Measurements from ENCODE around the gene POLR1E. TPM values are rescaled to one million over a fixed set of nuclear protein-coding genes. Genes with fewer than 3 reads are reported as not detected.
A peak's percentile ranks its signal among the peaks of the same experiment; 100 is the strongest.

POLR1E gene, protein sequence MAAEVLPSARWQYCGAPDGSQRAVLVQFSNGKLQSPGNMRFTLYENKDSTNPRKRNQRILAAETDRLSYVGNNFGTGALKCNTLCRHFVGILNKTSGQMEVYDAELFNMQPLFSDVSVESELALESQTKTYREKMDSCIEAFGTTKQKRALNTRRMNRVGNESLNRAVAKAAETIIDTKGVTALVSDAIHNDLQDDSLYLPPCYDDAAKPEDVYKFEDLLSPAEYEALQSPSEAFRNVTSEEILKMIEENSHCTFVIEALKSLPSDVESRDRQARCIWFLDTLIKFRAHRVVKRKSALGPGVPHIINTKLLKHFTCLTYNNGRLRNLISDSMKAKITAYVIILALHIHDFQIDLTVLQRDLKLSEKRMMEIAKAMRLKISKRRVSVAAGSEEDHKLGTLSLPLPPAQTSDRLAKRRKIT
- 23.1 and 27.0 TPM in 2 replicates for total RNA-seq

DNA sequence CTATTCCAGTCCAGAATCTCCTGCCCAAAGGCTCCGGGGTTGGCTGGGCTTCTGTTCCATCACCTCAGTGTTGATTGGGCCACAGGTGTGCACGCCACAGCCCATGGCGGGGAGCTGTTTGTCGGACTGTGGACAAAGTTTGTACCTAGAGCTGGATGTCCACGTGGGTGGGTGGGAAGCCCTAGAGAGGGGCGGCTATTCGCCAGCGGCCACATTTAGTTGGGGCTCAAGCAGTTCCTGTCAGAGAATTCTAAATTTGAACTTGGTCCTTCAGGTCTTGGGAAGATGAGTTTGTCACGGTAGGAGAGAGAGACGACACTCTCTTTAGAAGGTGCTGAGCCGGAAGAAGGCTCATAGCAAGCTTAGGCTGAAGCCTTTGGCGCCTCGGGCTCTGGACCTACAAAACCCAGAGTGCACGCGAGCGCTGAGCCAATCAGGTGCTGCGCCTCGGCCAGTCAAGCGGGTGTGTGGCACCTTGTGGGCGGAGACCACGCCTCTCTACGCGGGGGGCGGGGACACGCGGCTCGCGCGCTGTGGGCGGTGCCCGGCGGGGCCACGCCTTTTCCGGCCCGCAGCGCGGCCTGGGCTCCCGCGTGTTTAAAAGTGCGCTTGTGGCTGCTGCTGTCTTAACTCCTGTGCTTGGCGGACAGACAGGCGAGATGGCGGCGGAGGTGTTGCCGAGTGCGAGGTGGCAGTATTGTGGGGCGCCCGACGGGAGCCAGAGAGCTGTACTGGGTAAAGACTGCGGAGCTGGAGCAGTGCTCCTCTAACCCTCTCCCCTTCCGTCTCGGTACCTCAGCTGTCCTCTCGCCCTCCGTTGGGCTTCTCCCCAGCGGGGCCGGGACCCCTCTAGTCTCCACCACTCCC, at the start of gene POLR1E:
Gene POLR1E, plus strand, starts transcription at position 560 of the 867 bp plus-strand sequence. Its CDS starts 100 bp downstream, at position 660.
- DNase-seq (ENCODE audit: low read depth) = peak; percentile 88

DNA sequence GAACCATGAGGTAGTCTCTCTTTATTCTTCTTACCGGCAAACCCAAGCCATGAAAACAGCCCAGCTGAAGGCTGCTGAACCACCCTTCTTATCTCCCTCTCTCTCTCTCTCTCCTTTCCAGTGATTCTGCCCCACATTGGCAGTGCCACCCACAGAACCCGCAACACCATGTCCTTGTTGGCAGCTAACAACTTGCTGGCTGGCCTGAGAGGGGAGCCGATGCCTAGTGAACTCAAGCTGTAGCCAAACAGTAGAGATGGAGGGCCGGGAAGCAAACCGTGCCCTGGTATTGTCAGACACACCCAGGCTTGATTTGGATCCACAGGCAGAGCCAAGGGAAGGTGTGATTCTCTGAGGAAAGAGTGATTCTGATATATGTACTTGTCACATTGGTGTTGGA, 49.2 kb upstream of the POLR1E start:
- no peak for DNase-seq (ENCODE audit: low read depth)

DNA sequence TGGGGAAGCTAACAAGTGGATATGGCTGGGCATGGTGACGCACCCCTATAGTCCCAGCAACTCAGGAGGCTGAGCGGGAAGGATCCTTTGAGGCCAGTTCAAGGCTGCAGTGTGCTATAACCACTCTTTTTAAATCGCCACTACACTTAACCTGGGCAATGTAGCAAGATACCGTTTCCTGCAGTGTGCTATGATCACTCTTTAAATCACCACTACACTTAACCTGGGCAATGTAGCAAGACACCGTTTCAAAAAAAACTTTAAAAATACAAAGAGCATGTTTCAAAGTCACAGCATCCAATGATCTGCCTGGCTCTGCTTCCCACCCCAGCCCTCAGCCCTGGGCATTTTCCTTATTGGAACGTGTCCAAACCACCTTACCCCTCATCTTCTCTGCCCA, 48.7 kb upstream of the POLR1E start:
- no peak for DNase-seq (ENCODE audit: low read depth)

DNA sequence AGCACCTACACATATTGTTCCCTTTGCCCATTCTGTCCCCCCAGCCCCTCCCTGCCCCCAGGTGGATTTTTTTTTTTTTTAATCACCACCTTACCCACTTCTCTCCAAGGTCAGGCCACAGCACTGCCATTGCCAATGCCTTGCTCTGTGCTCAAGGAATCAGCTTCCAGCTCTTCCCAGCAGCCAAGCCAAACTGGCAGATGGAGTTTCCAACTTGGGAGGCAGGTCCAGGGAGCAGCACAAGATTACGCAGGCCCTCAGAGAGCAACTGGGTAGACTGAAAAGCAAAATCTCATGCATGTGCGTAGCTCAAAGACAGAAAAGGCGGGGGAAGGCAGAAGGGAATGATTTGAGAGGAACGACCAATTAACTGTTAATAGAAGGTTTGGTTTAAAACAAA, 48.1 kb upstream of the POLR1E start:
- DNase-seq (ENCODE audit: low read depth) = no peak

DNA sequence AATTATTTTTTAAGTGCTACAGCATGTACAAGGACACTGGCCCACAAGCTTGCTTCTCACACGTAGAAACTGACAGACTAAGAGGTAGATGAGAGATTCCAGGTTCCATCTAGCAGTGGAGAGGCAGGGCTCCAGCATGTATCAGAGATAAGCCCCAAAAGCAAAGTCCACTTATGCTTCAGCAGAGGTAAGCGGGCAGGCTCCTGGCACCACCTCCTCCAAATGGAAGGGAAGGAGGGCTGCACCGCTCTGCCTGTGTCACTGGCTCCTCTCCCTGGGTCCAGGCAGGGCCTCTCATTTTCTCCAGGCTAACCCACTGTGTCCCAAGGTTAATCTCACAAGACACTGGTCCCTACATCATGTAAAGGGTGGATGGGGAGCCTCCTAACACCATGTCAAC, 47.4 kb upstream of the POLR1E start:
- DNase-seq (ENCODE audit: low read depth) = no peak

DNA sequence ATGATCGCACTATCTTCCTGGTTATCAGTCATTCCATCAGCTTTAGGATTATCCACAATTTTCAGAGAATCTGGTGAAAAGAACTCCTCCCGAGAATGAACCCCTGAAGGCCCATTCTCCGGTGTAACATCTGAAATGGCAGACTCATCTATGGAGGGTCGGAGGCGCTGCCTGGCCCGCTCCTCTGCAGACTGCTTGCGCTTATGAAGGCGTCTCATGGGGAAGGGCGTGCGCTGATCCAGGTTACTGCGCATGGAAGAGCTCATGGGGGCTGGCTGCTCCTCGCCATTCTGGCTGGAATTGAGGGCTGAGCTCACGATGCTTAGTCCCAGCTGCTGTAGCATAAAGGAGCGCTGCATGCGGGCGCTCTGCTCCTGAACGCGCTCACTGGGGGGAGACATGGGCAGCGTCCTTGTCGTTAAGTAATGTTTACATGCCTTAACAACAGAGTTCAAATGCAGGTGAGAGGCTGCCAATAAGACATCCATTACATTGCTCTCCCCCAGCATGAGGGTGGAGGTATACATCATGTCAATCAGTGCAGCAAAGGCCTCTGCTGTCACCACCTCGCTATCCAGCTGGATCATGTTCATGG, 43.9 kb upstream of the POLR1E start:
- DNase-seq (ENCODE audit: low read depth) = no peak

DNA sequence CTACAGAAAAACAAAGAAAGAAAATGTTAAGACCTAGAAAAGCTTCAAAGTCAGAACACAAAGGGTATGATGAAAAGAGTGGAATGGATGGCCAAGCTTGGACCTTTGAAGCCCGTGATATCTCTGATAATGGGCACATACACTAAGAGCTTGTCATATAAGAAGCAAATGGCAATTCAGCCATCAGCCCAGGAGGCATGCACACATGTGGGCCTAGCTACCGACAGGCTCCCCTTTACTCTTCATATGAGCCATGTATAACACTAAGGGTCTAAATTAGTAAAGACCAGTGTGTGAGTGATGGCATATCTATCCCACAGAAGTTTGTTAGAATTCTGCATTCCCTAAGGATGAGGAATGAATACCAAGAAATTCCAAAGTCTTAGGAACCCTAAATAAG, 43.2 kb upstream of the POLR1E start:
- no peak for DNase-seq (ENCODE audit: low read depth)

DNA sequence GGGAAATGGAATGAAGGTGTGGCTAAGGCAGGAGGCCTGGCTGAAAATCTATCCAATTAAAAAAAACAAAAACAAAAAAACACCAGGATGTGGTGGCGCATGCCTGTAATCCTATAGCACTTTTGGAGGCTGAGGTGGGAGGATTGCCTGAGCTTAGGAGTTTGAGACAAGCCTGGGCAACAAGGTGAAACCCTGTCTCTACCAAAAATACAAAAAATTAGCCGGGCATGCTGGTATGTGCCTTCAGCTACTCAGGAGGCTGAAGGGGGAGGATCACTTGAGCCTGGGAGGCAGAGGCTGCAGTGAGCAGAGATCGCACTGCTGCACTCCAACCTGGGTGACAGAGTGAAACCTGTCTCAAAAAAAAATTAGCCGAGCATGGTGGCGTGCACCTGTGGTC, 42.2 kb upstream of the POLR1E start:
- DNase-seq (ENCODE audit: low read depth) = no peak

DNA sequence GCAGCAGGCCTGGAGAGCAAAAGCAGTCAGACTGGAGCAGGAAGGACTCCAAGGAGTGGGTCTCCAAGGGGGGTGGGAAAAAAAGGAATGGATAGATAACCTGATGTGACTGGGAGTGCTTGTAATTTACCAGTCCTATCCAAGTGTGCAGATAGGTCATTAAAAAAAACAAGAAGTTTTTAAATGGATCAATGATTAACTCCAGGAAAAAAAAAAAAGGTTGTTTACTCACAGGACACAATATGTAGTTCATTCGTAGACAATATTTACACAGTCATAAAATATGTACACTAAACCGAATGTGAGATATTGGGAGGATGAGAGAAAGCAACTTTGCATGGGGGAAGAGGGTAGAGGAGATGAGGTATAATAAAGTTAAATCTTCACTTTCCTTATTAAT, 40.9 kb upstream of the POLR1E start:
- DNase-seq (ENCODE audit: low read depth) = no peak

DNA sequence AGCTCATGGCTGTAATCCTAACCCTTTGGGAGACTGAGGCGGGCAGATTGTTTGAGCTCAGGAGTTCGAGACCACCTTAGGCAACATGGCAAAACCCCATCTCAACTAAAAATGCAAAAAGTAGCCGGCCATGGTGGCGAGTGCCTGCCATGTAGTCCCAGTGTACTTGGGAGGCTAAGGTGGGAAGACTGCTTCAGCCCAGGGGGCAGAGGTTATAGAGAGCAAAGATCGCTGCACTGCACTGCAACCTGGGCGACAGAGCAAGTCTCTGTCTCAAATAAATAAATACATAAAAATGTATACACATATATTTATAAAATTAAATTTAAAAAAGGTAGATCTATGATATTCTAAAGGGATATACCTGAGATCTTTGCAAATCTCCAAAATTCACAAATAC, 39.9 kb upstream of the POLR1E start:
- DNase-seq (ENCODE audit: low read depth) = no peak

DNA sequence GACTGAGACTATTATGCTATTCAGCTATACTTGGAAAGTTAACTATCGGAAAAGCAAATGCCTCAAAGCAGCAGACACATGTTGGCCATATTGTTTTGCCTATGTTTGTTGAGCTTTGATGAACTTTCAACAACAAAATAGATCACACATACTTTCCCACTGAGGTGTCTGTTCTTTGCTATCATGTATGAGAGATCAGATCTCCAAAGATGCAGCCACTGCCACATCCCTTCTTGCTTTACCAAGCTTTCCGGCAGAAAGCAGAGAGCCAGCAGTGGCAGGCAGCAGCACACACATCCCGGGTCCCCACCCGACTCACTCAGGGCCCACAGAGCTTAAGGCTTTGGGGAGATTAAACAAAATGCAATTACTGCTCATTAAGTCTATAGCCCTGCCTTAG, 39.3 kb upstream of the POLR1E start:
- no peak for DNase-seq (ENCODE audit: low read depth)

DNA sequence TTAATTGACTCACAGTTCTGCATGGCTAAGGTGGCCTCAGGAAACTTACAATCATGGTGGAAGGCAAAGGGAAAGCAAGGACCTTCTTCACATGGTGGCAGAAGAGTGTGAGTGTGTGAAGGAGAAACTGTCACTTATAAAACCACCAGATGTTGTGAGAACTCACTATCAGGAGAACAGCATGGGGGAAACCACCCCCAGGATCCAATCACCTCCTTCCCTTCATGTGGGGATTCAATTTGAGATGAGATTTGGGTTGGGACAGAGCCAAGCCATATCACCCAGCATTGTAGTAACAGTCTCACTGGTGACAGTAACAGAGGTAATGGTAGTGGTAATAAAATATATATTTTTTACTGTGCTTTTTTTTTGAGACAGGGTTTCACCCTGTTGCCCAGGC, 38.6 kb upstream of the POLR1E start:
- DNase-seq (ENCODE audit: low read depth) = no peak

DNA sequence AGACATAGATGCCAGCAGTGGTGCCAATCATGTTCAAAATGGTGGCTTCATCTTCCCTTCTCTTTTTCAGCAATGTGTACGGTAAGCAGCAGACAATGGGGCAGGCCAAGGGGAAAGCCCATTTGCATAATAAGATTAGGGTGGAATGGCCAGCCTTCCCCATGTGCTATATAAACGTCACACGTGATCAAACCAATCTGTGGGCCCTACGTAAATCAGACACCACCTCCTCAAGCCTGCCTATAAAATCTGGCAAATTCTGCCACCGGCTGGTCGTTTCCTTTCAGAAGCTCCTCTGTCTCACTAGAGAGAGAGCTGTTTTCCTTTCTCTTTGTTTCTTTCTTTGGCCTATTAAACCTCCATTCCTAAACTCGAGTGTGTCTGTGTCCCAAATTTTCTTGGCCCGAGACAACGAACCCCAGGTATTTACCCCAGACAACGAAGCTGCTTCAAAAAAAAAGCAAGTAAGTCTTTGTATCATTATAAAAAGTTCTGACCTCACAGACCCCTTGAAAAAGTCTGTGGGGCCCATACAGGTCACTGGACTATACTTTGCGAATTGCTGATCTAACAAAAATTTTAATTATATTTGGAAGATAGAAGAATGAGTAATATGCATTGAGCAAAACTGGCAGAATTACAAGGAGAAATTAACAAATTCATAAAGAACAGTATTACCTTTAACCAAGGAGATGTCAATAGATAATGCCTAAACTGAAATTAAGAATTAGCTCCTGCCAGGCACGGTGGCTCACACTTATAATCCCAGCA, 35.7 kb upstream of the POLR1E start:
- DNase-seq (ENCODE audit: low read depth) = no peak

DNA sequence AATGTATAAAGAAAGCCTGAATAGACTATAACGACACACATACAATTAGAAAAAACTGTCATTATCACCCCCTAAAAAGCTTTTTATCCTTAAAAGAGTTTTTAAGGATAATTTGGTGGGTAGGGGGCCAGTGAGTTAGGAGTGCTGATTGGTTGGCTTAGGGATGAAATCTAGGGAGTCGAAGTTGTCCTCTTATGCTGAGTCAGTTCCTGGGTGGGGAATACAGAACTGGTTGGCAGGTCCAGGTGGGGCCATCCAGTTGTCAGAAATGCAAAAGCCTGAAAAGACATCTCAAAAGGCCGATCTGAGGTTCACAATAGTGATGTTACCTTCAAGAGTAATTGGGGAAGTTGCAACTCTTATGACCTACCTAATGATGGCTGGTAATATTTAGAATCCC, 34.1 kb upstream of the POLR1E start:
- DNase-seq (ENCODE audit: low read depth) = no peak

DNA sequence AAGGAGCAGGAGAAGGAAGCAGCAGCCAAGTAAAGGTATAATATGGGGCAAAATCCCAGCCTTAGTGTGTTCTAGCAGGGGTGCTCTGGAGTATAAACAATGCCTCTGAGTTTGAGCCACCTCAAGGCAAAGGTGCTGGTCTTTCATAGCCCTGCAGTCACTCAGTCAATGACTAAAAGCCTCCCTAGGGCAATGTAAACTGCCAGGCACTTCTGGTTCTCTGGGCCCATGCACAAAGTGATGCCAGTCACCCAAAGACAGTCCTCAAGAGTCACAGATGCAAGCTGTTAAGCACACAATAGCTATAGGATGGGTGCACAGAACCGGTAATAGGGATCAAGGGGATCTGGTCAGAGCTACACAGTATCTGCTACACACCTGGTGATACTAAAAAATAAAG, 33.1 kb upstream of the POLR1E start:
- DNase-seq (ENCODE audit: low read depth) = no peak

DNA sequence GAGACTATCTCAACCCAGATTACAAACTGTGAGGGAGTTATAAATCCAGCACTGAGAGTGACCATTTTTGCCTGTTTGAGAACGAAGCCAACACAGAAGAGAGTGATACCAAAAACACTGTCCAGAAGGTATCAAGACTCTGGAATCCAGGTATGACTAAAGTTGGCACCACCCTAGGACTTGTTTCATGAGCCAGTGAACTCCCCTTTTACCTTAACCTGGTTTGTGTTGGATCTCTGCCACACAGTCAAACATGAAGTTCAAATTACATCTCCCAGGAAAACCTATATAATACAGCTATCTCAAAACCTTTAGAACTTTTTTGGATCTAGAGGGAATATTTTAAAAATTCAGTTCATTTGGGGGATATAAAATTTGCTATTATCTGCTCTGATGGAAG, 31.9 kb upstream of the POLR1E start:
- peak; percentile 18 for DNase-seq (ENCODE audit: low read depth)

DNA sequence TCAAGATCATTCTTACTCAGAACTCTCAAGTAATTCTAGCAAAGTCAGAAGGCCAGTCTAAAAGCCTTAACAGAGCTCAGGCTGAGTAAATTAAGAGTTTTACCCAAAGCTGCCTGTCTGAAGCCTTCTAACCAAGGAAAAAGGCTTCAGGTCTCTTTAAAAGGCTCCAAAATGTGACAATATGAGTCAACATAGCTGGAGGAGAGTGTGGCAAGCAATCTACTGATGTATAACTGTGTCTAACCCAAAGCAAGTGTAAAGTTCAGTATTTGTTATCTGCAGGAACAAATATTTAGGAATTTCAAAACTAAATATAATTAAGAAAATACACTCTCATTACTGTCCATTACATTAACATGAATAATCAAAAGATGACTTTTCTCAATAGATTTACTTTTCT, 31.5 kb upstream of the POLR1E start:
- peak; percentile 32 for DNase-seq (ENCODE audit: low read depth)

DNA sequence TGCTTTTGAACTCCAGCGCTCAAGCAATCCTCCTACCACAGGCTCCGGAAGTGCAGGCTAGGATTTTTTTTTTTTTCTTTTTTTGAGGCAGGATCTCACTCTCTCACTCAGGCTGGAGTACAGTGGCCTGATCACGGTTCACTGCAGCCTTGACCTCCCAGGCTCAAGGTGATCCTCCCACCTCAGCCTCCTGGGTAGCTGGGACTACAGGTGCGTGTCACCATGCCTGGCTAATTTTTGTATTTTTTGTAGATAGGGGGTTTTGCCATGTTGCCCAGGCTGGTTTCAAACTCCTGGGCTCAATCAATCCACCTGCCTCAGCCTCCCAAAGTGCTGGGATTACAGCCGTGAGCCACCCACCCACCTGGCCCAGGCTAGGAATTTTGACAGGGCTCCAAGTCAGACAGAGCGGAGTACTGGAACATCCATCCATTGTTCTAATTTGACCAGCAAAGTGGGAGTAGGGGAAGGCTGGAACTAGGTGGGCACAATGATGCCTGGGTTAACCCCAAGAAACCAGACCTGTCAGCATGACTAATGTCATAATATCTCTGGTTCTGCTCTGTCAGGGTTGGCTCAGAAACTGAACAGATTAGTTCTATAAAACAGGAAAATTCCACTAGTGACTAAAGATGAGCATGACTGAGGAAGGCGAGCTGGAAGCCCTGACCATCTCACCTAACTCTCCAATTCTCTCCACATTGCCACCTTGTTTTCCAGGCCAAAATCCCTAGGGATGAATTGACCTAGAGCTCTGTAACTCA, 29.7 kb upstream of the POLR1E start:
- no peak for DNase-seq (ENCODE audit: low read depth)

DNA sequence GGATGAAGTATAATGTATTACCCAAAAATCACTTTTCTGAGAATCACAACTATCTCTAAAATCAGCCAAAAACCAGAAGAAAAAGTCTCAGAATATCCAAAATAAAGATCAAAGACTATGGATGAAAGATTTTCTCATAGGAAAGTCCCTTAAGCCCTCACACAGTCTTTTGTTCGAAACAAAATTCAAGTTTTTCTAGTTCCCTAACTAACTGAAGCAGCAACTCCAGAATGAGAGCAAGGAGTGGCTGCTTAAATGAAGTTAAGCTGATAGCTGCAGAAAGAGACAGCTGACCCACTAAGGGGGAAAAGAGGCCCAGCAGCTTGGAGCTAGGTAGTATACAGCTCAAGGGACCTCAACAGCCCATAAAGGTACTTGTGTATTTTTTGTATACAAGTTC, 28.9 kb upstream of the POLR1E start:
- DNase-seq (ENCODE audit: low read depth) = no peak

DNA sequence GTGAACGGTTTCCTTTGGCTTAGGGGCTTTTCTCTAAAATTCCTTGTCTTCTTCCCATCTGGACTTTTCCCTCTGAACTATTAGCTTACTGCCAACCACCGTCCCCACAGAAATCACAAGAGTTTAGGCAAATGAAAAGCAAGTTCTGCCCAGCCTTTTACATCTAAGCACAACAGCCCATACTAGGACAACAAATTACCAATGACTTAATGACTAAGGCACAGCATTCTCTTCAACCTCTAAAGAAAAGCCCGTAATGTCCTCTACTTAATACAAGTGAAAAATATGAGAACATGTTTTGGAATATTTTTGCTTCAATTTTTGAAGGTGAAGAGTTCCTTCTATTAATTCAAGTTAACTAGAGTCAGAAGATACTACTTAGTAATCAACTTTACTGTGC, 21.7 kb upstream of the POLR1E start:
- DNase-seq (ENCODE audit: low read depth) = peak; percentile 32

Data from renal cortical epithelial cell (primary cell).